Panc1 (cell line): ENCODE data around the gene PTPRF. TPM values are rescaled to one million over a fixed set of nuclear protein-coding genes. Genes with fewer than 3 reads are reported as not detected.

ENCODE experiments used
- ATAC-seq: fragments of 200-7000 bp; cut with Tn5 transposase; 2 replicates; pipeline ENCODE4 v1.9.1; 2020; ENCODE audit warnings: mild to moderate bottlenecking, moderate library complexity
- BruUV-seq: library from RNA; stranded (reverse); fragments of 400-500 nt; replicated peaks from 2 replicates; lab custom pipeline; 2021; lab: Mats Ljungman, UMichigan
- CTCF ChIA-PET: fragments of 300-600 bp; sonication (Branson Sonifier 250); formaldehyde crosslinking; loops from one replicate; lab custom pipeline; 2022; ENCODE audit warnings: antibody characterized with exemption; lab: Charles Lee
- POLR2A ChIA-PET: fragments of 300-600 bp; sonication (Branson Sonifier 250); formaldehyde crosslinking; loops from one replicate; lab custom pipeline; 2022; ENCODE audit warnings: antibody characterized with exemption; lab: Charles Lee
- DNase-seq: peaks from one replicate; pipeline ENCODE4 v3.0.0-alpha.2; 2010; ENCODE audit warnings: low read depth, low spot score
- H3K27ac ChIP-seq: 2 replicates; pipeline ENCODE4 v1.5.1; 2011; ENCODE audit warnings: mild to moderate bottlenecking, low read length, inconsistent platforms
- H3K27me3 ChIP-seq: fragments of 200-500 bp; sonication (Bioruptor generic); 2 replicates; pipeline ENCODE4 v1.6.0; 2014; ENCODE audit warnings: low read length, inconsistent platforms; ENCODE audit not compliant: control insufficient read depth, insufficient read depth
- H3K36me3 ChIP-seq: fragments of 200-500 bp; sonication (Bioruptor generic); 2 replicates; pipeline ENCODE4 v1.5.1; 2014; ENCODE audit warnings: inconsistent platforms, mild to moderate bottlenecking, low read length, moderate library complexity; ENCODE audit not compliant: control insufficient read depth, insufficient read depth
- H3K4me1 ChIP-seq: 2 replicates; pipeline ENCODE4 v1.5.1; 2011; ENCODE audit warnings: inconsistent platforms, mild to moderate bottlenecking, low read length, moderate library complexity; ENCODE audit not compliant: control insufficient read depth, insufficient read depth
- H3K4me3 ChIP-seq, 2 experiments: 2 replicates each; pipeline ENCODE4 v1.5.1; 2011 to 2012; ENCODE audit warnings: low read depth in 2 of 2, low read length in 2 of 2, mild to moderate bottlenecking in 2 of 2, inconsistent platforms in 1 of 2, moderate library complexity in 1 of 2
- H3K9me3 ChIP-seq: fragments of 200-500 bp; sonication (Bioruptor generic); 2 replicates; pipeline ENCODE4 v1.5.1; 2014; ENCODE audit warnings: low read depth, mild to moderate bottlenecking, inconsistent platforms, low read length, moderate library complexity; ENCODE audit not compliant: control insufficient read depth, insufficient read depth
- CTCF ChIP-seq: fragments of 450-650 bp; IDR thresholded peaks from 2 replicates; pipeline ENCODE4 v1.5.1; 2017; ENCODE audit warnings: mild to moderate bottlenecking
- POLR2AphosphoS5 ChIP-seq: IDR thresholded peaks from 2 replicates; pipeline ENCODE4 v1.6.1; 2012; ENCODE audit warnings: mild to moderate bottlenecking, low read depth, low read length, moderate library complexity
- SIN3A ChIP-seq: IDR thresholded peaks from 2 replicates; pipeline ENCODE4 v1.6.1; 2012; ENCODE audit warnings: low read depth, mild to moderate bottlenecking, low read length, moderate library complexity, borderline replicate concordance; ENCODE audit not compliant: insufficient read depth
- TCF7L2 ChIP-seq: IDR thresholded peaks from 2 replicates; pipeline ENCODE4 v1.6.1; 2011; ENCODE audit warnings: mild to moderate bottlenecking, low read depth, low read length, inconsistent platforms
- in situ Hi-C: cut with HindIII; loops from 2 replicates; pipeline ENCODE4 v1.10.0; 2016; ENCODE audit warnings: low sequenced_read_pairs, low pct_unique_long_range_greater_than_20kb
- intact Hi-C: fragments of 100-400 bp; cut with micrococcal nuclease; formaldehyde crosslinking; loops from one replicate; pipeline ENCODE4 v1.10.0; 2022; ENCODE audit not compliant: unreplicated experiment
- total RNA-seq: library from RNA; stranded (reverse); gene quantifications from one replicate; pipeline ENCODE4 v1.2.1, GENCODE V29; 2021; ENCODE audit not compliant: unreplicated experiment
- TF ChIP-seq, protein P1 (sequence below), 2 experiments: IDR thresholded peaks; 2 replicates each; pipeline ENCODE4 v1.6.1; 2011 to 2012; ENCODE audit warnings: low read depth in 2 of 2, control low read depth in 1 of 2, low read length in 1 of 2, mild to moderate bottlenecking in 1 of 2, moderate library complexity in 1 of 2; ENCODE audit not compliant: insufficient read depth in 1 of 2

Gene PTPRF
- total RNA-seq, 1 experiment from 2014 or later, result 77.5 TPM

DNA sequence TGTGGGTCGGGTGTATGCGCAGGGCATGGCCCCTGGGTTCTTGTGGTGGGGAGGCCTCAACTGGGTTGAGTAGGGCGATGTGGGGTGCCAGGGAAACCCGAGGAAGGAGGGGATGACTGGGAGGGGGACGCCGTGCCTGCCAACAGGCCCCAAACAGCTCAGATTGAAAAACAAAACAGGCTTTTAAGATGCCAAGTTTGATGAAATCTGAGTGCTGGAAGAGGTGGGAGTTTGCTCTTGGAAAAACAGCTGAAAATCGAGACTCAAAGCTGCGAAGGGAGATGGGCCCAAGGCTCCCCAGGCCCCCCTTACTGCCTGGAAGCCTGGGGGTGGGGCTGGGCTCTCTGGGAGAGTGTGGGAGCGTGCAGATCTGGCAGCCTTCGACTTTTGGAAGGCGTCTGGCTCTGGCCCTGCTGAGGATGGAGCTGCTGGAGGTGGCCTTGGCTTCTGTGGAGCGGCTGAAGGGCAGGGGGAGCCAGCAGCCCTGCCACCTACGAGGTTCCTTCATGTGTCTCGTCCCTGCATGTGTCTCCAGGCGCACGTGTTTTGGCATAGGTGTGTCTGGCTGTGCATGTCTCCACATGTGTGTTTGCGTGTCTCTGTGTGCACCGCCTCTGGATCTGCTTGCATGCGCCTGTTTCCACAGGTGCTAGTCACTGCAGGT is 33.3 kb downstream of the PTPRF start:
- ATAC-seq (no peak), DNase-seq (no peak)
- Histone ChIP-seq H3K4me3 (no peak overlapping the region), H3K4me1 (no peaks in the 10 kb centered on the region), H3K9me3 (no peaks in the 10 kb centered on the region), H3K27ac (no peak overlapping the region), H3K36me3 (no peaks in the 10 kb centered on the region), H3K27me3 (no peaks in the 10 kb centered on the region)
- TF ChIP-seq SIN3A (no peak), TCF7L2 (no peak), POLR2AphosphoS5 (no peak), CTCF (no peak)
- TF ChIP-seq, protein P1, sequence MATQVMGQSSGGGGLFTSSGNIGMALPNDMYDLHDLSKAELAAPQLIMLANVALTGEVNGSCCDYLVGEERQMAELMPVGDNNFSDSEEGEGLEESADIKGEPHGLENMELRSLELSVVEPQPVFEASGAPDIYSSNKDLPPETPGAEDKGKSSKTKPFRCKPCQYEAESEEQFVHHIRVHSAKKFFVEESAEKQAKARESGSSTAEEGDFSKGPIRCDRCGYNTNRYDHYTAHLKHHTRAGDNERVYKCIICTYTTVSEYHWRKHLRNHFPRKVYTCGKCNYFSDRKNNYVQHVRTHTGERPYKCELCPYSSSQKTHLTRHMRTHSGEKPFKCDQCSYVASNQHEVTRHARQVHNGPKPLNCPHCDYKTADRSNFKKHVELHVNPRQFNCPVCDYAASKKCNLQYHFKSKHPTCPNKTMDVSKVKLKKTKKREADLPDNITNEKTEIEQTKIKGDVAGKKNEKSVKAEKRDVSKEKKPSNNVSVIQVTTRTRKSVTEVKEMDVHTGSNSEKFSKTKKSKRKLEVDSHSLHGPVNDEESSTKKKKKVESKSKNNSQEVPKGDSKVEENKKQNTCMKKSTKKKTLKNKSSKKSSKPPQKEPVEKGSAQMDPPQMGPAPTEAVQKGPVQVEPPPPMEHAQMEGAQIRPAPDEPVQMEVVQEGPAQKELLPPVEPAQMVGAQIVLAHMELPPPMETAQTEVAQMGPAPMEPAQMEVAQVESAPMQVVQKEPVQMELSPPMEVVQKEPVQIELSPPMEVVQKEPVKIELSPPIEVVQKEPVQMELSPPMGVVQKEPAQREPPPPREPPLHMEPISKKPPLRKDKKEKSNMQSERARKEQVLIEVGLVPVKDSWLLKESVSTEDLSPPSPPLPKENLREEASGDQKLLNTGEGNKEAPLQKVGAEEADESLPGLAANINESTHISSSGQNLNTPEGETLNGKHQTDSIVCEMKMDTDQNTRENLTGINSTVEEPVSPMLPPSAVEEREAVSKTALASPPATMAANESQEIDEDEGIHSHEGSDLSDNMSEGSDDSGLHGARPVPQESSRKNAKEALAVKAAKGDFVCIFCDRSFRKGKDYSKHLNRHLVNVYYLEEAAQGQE (IDR thresholded peaks at IDR 0.05; ENCODE audit: insufficient read depth in 1 of 2, low read depth in 2 of 2, low read length in 1 of 2), result no peak
- CTCF ChIA-PET, result no interaction called here
- POLR2A ChIA-PET, result interaction anchor here (0.5 kb wide), 1 partner anchor 344 kb away, joined by 3 read pairs; no protein-coding TSS in a partner anchor
- in situ Hi-C loops (no loop called here), intact Hi-C loops (no loop called here)
- no TSS peak for BruUV-seq

DNA sequence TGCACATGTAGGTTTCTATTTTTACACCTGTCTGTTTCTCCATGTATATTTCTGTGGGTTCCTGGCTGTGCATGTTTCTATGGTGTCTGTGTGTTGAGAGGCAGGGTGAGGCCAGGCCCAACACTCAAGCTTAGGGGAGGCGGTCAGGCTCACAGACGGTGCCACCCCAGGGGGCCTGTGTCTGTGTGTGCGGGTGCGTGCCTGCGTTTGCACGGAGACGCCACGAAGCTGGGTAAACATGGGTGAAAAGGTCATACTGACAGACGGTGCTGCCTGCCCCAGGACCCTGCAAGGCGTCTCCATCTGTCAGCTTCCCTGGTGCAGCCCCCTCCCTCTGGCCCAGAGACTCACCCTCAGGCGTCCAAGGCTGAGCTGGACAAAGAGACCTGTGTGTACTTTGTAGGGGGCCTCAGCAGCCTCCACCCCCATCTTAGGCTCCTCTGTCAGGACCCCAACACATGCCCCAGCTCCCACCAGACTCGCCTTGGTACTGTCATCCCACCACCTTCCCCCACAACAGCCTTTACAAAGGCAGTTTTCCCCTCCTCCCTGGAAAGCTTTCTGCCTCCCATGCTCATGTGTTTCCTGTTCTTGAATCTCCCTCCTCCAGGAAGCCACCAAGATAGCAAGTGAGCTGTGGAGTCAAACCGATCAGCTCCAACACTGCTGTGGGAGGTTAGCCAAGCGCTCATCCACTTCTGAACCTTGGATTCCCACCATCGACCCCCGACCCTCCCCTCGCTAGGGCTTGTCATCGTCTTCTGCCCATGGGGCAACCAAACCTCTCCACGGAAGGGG is 34.1 kb downstream of the PTPRF start:
- CTCF ChIA-PET, result no interaction called here
- in situ Hi-C loops, result no loop called here
- DNase-seq, result no peak

More for the DNA sequence above, 34.1 kb downstream of the PTPRF start:
- no TSS peak for BruUV-seq
- TF ChIP-seq CTCF (no peak), TCF7L2 (no peak)
- TF ChIP-seq, protein P1 (IDR thresholded peaks at IDR 0.05; ENCODE audit: insufficient read depth in 1 of 2, low read depth in 2 of 2, low read length in 1 of 2), result no peak
- intact Hi-C loops, result no loop called here
- Histone ChIP-seq H3K27me3 (no peaks in the 10 kb centered on the region), H3K27ac (no peak overlapping the region), H3K4me3 (no peak overlapping the region), H3K36me3 (no peaks in the 10 kb centered on the region), H3K9me3 (no peaks in the 10 kb centered on the region), H3K4me1 (no peaks in the 10 kb centered on the region)
- POLR2A ChIA-PET, result no interaction called here
- no peak for ATAC-seq
